HG03060 (cell line): Measurements from ENCODE around the gene CACNA1I.

Experiments used
- ATAC-seq: cut with Tn5 transposase; IDR thresholded peaks from one replicate; pipeline ENCODE4 v1.9.1; 2021; ENCODE audit warnings: low read depth, moderate number of reproducible peaks; ENCODE audit not compliant: unreplicated experiment

The CACNA1I gene

DNA sequence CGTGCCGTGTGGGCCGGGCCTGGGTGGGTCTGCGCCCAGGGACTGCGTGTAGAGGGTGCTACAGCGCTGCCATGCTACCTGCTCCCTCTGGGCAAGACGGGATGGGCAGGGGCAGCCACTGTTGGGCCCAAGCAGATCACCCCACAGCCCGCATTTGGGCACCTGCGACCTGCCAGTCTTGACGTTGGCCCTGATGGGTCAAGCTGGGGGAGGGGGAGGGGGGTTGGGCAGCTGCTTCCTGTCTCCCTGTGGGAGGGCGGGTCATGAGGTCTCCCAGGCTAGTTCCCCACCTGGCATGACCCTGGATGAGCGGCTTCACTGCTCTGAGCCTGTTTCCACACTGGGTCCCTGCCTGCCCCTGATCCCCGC is 35.2 kb upstream of the CACNA1I start:
- ATAC-seq, result no peak

DNA sequence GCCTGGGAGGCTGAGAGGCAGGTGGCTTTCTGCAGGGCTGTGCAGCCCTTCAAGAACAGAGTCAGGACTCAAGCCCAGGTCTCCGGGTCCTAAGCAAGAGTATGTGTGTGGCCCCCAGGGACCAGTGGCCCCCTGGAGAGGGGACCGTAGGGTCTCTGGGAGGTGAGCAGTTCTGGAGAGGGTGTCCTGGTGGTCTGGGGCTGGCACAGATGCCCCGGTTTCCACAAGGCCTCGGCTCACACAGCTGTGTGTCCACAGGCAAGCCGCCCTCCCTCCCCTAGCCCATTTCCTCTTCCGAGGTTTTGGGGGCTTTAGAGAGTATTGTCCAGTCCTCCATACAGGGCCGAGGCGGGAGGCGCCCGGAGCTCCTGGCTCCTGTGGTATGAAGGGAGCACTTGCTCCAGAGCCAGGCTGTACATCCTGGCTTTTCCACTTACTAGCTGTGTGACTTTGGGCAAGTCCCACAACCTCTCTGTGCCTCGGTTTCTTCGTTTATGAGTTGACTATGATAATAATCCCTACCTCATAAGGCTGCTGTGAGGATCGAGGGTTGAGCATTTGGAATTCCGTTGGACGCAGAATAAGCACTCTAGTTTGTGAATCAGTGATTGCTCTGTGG is 34.6 kb upstream of the CACNA1I start:
- ATAC-seq, result no peak

DNA sequence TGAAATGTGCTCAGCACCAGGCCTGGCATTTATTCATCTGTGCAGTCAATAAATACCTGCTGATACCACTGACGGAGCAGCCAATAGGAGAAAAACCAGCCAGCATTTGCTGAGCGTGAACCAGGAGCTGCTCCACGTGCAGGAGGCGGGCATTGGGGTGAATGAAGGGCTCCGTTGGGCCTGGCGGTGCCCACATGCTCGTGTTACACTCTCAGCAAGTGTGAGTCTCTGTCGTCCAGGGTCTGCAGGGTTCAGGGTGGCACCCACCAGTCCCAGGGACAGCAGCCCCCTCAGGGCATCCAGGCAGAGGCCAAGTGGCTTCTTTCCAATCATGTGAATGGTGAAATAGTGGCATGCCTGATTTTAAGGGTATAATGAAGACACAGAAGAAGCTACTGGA is 33.8 kb upstream of the CACNA1I start:
- ATAC-seq, result no peak

DNA sequence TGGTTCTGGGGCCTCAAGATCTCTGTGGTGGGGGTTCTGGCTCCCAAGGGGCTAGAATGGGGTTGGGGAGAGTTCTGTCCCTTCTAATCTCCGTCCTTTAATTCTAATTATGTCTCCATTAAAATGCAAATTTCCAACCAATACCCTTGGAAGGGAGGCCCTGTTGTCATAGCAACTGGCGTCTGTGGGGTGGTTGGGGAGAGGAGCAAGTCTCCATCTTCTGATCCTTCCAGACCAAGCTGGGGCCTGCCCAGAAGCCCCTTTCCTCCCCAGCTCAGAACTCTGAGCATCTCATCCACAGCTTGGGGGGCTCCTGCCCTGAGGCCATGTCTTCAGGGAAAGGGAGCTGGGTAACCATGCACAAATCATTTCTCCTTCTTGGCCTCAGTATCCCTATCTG is 32.6 kb upstream of the CACNA1I start:
- no peak for ATAC-seq

DNA sequence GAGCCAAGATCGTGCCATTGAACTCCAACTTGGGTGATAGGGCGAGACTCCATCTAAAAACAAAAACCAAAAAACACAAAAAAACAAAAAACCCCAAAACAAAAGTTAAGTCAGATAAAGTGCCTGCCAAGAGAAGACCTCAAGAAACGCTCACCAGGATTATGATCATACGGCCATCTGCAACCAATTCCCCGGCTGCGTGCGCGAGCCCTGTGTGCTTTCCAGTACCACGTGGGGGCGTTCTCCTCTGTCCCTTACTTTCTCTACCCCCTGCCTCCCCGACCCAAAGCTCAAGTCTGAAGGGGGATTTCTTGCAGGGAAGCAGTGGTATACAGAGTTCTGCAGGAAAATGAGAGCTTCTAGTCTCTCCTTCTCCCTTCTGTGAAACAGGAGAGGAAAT is 27.5 kb upstream of the CACNA1I start:
- no peak for ATAC-seq

DNA sequence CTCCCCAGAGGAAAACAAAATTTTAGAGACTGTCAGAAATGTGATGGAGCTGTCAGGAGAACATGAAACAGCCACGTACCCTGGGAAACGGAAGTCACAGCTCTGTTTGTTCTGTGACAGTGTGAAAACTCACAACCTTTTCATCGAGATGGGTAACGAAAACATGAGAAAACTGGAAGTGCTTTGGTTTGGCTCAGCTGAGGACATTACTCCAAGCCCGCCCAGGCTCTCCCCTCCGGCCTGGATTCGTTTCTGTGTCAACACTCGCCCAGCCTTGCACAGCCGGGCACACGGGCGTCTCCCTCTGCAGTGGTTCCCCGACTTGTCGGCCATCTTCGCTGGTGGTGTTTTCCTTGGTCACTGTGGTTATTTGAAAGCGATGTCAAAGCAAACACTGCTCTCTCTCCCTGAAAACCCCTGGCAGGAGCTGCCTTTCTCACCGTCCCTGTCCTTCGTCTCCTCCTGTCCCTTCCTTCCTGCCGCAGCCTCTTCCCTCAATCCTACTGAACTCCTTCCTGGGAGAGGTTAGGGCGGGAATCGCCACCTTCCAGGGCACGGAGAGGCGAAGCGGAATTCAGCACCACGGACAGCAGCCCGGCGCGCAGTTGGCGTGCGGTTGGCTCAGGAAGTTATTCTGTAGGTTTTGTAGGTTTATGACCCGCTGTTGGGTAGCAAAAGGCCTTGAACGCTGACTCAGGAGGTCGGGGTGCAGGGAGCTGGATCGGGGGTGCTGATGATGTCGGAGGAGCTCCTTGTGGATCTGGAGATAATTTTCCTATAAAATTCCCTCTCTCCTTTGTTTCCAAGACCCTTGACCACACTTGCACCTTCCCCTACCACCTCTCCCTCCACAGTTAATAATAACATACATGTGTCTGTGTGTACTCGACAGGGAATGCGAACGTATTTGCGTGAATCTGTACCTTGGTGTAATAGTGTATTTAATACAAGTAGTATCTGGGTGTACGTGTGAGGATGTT is 24.9 kb upstream of the CACNA1I start:
- ATAC-seq, result no peak

DNA sequence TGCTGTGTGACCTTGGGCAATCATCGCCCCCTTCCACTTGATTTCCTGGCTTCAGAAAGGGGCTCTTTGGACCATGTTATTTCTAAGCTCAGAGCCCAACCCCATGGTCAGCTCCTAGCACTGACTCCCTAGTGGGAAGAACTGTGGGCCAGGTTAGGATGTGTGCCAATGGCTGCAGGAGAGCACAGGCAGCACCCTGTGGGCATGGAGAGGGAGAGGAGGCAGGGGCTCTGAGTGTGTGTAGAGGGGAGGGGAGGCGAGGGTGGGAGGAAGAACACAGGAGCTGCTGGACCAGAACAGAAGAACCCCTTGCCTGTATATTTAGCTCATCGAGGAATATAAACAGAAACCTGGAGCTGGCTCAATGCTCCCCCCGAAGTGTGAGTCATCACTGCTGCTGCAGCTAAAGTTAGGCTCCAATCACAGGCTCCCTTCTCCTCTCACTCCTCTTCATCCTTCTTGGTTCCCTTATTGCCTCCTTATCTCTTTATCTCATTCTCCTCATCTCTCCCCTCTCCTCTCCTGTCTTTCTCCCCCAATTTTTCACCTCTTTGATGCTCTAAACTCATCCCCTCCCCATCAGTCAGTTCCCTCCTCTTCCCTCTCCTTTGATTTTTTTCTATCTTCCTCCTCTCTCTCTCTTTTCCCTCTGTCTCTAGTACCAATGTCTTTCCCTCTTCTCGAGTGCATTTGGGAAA is 23.5 kb upstream of the CACNA1I start:
- no peak for ATAC-seq

DNA sequence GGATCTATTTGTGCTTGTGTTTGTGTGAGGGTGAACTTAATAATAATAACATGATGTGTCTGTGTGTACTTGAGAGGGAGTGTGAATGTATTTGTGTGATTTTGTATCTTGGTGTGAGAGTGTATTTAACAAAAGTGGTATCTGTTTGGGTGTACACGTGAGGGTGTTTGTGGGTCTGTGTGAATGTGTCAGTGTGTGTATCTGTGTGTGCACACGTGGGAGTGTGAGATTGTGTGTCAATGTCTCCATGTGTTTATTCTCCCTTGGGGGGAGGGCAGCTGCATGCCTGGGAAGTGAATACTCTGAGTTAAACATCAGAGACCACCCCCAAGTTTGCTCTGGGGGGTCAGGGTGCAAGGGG is 23.0 kb upstream of the CACNA1I start:
- ATAC-seq, result no peak

DNA sequence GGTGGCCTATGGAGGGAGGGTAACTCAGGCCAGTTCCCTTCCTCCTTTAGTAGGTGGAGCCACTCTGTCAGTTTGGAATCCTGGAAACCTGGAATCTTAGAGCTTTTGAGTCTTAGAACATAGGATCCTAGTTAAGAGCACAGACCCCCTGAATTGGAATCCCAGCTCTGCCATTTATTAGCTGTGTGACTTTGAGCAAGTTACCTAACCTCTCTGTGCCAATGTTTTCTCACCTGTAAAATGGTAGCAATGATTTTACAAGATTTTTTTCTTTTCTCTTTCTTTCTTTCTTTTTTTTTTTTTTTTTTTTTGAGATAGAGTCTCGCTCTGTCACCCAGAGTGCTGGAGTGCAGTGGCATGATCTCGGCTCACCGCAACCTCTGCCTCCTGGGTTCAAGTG is 17.1 kb upstream of the CACNA1I start:
- no peak for ATAC-seq

DNA sequence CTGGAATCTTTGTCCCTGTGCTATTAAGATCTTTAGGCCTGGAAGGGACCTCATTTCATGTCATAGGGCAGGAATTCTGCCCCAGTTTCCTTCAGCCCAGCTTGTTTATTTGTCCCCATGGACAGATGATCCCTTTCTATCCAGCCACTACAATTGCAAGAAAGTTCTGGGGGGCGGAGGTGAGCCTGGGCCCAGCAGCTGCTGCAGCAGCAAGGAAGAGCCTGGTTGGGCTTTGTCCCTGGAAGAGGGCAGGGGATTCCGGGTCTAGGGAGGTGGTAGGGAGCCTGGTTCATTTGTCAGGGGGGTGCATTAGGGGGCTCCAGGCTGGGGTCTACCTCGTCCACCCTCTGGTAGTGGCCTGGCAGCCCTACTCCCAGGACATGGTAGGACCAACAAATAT is 16.4 kb upstream of the CACNA1I start:
- no peak for ATAC-seq

DNA sequence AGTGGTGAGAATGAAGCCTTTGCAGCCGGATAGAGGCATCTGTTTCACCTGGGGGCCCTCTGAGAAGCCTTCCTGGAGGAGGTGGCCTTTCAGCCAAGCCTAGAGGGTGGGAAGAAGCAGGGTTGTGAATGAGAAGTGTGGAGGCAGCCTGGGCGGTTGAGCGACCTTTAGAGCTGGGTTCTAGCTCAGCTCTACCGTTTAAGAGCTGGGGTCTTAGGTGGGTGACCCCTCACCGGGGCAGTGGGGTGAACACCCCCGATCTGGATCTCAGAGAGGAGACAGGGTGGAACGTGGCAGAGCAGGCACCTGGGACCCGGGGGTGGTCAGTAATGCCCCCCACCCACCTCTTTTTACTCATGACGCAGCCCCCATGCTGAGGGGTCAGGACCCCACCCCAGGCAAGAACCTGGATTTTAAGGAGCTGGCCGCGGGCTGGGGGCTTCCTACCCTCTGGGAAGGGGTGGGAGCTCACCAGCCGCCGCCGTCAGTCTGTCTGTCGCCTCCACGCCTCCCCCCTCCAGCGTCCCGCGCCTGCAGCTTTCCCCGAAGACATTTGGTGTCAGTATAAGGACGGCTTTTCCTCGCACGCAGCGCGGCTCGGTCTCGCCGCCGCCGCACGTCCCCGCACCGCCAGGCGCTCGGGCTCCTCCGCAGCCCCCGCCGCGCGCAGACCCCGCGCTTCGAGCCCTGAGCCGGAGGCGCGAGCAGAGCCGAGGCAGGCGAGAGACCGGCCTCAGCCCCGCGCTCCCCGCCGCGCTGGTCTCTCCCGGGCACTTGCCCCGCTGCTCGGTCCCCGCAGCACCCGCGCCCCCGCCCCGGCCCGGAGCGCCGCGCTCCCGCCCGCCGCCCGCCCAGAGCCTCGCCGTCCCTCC is 13.3 kb upstream of the CACNA1I start:
- ATAC-seq, result no peak

DNA sequence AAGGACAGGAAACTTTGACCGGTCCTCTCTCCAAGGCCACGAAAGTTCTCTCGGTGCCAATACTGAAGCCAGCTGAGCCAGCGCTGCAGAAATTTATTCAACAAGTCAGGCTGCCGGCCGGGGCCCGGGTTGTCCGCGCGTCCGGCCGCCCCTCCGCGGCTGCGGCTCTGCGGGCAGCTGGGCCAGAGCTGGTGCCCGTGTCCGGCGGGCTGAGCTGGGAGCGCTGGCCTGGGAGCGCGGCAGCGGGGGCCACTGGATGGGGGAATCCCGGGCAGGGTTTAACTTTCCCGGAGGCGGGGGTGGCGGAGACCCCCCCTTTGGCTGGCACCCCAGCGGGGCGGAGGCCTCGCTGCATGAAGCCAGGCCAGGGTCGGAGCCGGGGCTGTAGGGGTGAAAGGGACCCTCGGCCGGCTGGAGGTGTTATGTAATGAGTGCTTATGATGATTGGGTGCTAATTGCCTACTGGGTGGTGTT is 12.3 kb upstream of the CACNA1I start:
- ATAC-seq, result no peak

DNA sequence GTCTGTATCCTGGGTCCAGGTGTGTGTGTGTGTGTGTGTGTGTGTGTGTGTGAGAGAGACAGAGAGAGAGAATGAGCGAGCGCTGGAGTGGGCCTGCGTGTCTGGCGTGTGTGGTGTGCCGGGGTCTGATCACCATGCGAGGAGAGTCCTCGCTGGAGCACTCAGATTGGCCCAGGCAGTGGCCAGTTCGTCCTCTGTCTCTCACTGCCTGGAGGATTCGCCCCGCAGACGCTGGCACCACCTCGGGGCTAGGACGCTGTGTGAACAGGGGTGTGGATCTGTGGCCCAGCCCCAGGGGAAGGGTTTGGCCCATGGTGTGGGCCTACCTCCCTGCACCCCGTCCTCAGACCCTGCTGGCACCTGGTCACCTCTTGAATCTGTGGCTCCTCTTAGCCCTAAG is 11.6 kb upstream of the CACNA1I start:
- ATAC-seq, result no peak

DNA sequence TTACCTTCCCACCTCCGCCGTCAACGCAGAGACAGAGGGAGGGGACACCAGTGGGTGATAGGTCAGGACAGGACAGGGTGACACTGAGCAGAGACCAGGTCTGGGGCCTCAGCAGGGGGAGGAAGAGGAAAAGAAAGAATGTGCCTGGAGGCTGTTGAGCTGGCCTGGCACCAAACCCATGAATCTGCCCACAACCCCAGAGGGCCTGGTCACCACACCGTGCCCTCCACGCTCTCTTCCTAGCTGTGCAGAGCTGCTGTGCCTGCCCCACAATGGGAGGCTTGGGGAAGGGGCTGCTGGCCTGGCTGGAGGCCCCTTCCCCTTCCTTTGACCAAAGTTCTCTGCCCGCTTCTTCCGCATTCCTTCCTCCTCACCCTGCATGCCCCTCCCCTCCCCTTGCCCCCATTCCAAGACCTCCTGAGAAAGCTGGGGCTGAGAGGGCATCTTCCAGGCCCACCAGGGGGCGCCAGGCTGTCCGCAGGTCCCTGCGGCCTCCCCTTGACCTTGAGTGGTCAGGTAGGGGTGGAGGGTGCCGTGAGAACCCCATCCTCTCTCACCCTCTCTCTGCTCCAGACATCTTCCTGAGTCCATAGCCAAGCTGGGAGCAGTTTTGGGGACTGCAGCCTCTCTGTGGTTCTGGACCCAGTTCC is 11.0 kb upstream of the CACNA1I start:
- ATAC-seq, result no peak

DNA sequence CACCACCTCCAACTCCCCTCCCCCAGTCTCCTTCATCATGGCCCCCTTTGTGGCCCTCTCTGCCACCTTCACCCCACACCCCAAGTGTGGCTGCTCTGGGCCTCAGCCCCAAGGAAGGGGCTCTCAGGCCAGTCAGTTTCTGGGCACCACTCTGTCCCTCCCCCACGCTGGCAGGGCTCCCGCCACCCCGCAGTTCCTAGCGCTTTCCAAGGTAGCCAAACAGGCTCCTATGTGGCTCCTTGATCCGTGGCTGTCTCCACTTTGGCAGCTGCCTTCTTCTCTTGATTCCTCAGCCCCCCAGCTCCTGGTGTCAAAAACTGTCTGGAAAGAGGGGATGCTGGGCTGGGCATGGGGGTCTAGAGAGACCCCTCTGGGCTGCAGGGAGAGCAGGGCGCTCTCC is 10.4 kb upstream of the CACNA1I start:
- ATAC-seq, result no peak

DNA sequence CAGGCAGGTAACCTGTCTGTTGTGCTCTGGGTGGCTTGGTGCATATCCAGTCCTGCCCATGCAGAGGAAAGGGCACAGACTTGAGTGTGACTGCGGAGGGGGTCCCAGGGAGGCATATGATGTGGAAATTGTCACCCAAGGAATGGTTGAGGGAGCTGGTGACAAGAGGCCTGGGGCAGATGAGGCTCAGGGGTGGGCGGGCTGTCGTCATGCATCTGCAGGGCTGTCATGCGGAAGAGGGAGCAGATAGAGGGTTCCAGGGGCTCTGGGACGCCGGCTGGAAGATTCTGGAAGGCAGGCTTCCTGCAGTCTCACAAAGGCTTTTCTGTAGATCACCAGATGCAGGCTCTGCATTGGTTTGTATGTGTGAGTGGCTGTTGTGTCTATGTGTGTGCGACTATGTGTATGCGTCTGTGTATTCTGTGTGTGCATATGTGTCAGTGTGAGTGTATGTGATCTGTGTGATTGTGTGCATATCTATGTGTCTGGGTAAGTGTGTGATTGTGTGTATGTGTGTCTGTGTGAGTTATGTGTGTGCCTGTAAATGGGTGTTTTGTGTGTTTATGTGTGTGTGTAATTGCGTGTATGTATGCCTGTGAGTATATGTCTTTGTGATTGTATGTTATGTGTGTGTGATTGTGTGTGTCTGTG is 7.6 kb upstream of the CACNA1I start:
- no peak for ATAC-seq

DNA sequence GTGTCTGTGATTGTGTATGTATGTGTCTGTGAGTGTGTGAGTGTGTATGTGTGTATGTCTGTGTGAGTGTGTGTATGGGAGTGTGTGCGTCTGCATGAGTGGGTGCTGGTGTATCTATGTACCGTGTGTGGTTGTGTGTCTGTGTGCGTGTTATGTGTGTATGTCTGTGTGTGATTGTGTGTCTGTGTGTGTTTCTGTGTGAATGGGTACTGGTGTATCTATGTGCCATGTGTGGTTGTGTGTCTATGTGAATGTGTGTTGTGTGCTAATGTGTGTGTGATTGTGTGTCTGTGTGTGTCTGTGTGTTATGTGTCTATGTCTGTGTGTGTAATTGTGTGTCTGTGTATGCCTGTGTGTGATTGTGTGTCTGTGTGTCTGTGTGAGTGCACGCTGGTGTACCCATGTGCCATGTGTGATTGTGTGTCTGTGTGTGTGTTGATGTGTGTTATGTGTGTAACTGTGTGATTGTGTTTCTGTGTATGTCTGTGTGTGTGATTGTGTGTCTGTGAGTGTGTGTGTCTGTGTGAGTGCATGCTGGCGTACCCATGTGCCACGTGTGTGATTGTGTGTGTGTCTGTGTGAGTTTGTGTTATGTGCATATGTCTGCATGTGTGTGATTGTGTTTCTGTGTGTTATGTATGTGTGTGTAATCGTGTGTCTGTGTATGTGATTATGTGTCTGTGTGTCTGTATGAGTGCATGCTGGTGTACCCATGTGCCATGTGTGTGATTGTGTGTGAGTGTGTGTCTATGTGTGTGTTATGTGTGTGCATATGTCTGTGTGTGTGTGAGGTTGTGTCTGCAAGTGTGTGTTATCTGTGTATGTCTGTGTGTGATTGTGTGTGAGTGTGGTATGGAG is 6.8 kb upstream of the CACNA1I start:
- no peak for ATAC-seq

DNA sequence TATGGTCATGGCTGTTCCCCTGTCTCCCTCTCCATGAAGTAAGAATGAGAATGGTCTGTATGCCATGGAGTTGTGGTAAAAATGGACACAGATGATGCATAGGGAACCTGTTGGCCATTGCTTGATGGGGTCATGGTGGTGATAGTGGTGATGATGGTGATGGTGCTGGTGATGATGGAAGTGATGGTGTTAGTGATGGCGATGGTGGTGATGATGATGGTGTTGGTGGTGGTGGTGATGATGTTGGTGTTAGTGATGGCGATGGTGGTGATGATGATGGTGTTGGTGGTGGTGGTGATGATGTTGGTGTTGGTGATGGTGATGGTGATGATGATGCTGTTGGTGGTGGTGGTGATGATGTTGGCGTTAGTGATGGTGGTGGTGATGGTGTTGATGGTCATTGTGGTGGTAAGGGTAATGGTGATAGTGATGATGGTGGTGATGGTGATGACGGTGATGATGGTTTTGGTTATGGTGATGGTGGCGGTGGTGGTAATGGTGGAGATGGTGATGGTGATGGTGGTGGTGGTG is 5.1 kb upstream of the CACNA1I start:
- ATAC-seq, result no peak
